ENCODE results near the gene TCTN1. TPM values are rescaled to one million over a fixed set of nuclear protein-coding genes. Genes with fewer than 3 reads are reported as not detected.
"Not testable (repeated sequence)": the region's sequence is repeated elsewhere in the genome, so short reads cannot be mapped to it uniquely, and the experiment has no call there.

The TCTN1 gene
- total RNA-seq, 1 experiment from 2014 or later = 58.3 TPM

GRCh38 chr12:110565894-110566871 is 47.7 kb upstream of the TCTN1 start:
- H3K9me2 ChIP-seq (ENCODE audit: insufficient read depth) = no peaks in the 10 kb centered on the region
- H3K4me1 ChIP-seq (replicated peaks; ENCODE audit: insufficient read depth) = peaks cover 35% of the 10 kb centered on the region
- no peak overlapping the region for H2AFZ ChIP-seq
- TF ChIP-seq EZH2 (IDR thresholded peaks at IDR 0.05; ENCODE audit: low read depth) = no peak
- TF ChIP-seq, protein P1, sequence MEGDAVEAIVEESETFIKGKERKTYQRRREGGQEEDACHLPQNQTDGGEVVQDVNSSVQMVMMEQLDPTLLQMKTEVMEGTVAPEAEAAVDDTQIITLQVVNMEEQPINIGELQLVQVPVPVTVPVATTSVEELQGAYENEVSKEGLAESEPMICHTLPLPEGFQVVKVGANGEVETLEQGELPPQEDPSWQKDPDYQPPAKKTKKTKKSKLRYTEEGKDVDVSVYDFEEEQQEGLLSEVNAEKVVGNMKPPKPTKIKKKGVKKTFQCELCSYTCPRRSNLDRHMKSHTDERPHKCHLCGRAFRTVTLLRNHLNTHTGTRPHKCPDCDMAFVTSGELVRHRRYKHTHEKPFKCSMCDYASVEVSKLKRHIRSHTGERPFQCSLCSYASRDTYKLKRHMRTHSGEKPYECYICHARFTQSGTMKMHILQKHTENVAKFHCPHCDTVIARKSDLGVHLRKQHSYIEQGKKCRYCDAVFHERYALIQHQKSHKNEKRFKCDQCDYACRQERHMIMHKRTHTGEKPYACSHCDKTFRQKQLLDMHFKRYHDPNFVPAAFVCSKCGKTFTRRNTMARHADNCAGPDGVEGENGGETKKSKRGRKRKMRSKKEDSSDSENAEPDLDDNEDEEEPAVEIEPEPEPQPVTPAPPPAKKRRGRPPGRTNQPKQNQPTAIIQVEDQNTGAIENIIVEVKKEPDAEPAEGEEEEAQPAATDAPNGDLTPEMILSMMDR (conservative IDR thresholded peaks at IDR 0.05) = no peak
- H3K36me3 ChIP-seq (ENCODE audit: low read depth) = no peaks in the 10 kb centered on the region
- peak; percentile 42 to 80 for DNase-seq
- H3K27ac ChIP-seq = peak overlapping the region; percentile 50
- no peaks in the 10 kb centered on the region for H3K27me3 ChIP-seq (ENCODE audit: insufficient read depth, low read depth)
- intact Hi-C loops (cut with micrococcal nuclease; ENCODE audit: unreplicated experiment) = loop anchor here (1.0 kb wide), 2 partner anchors 11 kb away; no protein-coding TSS in a partner anchor
- H4K20me1 ChIP-seq (ENCODE audit: insufficient read depth) = no peaks in the 10 kb centered on the region; the same call in 1 of the 2 replicates
- BruUV-seq (replicated peaks) = no TSS peak
- no peak overlapping the region for H3K4me3 ChIP-seq
- H3F3A ChIP-seq (ENCODE audit: insufficient read depth, low read depth) = peaks cover 28% of the 10 kb centered on the region
- H3K9me3 ChIP-seq (ENCODE audit: insufficient read depth, low read depth) = peaks cover 7% of the 10 kb centered on the region; the same call in 1 of the 2 replicates
- H3K4me2 ChIP-seq = peak overlapping the region; percentile 38
- POLR2A ChIA-PET (ENCODE audit: unreplicated experiment) = interaction anchor here (0.5 to 0.7 kb wide), 3 partner anchors 13 to 351 kb away, joined by 3 to 11 read pairs (median 7); no protein-coding TSS in a partner anchor
- H3K79me2 ChIP-seq (ENCODE audit: low read depth) = peaks cover 81% of the 10 kb centered on the region
- CTCF ChIA-PET = interaction anchor here (0.5 to 0.6 kb wide), 2 partner anchors 9 to 1200 kb away, joined by 4 to 6 read pairs; no protein-coding TSS in a partner anchor

DNA sequence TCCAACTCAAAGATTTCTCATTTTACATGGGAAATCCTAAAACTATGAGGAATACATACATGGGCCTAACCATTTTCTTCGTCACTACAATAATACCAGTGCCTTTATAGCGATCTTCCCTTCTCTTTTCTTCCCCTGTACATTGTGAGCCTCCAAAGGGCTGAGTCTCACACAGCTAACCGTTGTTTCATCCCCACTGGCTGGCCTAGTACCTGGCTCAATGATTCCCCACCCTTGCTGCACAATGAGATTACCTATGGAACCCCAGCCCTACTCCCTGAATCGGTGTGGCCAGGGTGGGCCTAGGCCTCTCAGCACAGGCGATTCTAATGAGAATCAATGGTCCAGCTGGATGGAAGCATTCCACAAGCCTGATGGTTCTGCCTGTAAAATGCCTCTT is 46.9 kb upstream of the TCTN1 start:
- peaks cover 13% of the 10 kb centered on the region; the same call in 1 of the 2 replicates for H3K9me3 ChIP-seq (ENCODE audit: insufficient read depth, low read depth)
- H3K4me1 ChIP-seq (replicated peaks; ENCODE audit: insufficient read depth) = peaks cover 35% of the 10 kb centered on the region
- no peaks in the 10 kb centered on the region for H3K36me3 ChIP-seq (ENCODE audit: low read depth)
- no TSS peak for BruUV-seq (replicated peaks)
- no peak for DNase-seq
- no peaks in the 10 kb centered on the region; the same call in 1 of the 2 replicates for H4K20me1 ChIP-seq (ENCODE audit: insufficient read depth)
- peaks cover 81% of the 10 kb centered on the region for H3K79me2 ChIP-seq (ENCODE audit: low read depth)
- ChIA-PET CTCF (interaction anchor here (0.6 kb wide), 1 partner anchor 1199 kb away, joined by 4 read pairs; no protein-coding TSS in a partner anchor), POLR2A (ENCODE audit: unreplicated experiment) (interaction anchor here (0.6 to 0.7 kb wide), 2 partner anchors 12 to 266 kb away, joined by 6 to 11 read pairs; no protein-coding TSS in a partner anchor)
- no peaks in the 10 kb centered on the region for H3K9me2 ChIP-seq (ENCODE audit: insufficient read depth)
- H3K4me2 ChIP-seq = 0 out of 2 replicates have a peak overlapping the region, but pooled peaks have one; percentile 38
- H3K27ac ChIP-seq = peak overlapping the region; percentile 50
- no peaks in the 10 kb centered on the region for H3K27me3 ChIP-seq (ENCODE audit: insufficient read depth, low read depth)
- H3F3A ChIP-seq (ENCODE audit: insufficient read depth, low read depth) = peaks cover 28% of the 10 kb centered on the region
- intact Hi-C loops (cut with micrococcal nuclease; ENCODE audit: unreplicated experiment) = loop anchor here (1.0 kb wide), 2 partner anchors 10 to 12 kb away; no protein-coding TSS in a partner anchor
- H3K4me3 ChIP-seq = no peak overlapping the region
- no peak overlapping the region for H2AFZ ChIP-seq
- no peak for TF ChIP-seq EZH2 (IDR thresholded peaks at IDR 0.05; ENCODE audit: low read depth)
- TF ChIP-seq, protein P1 (conservative IDR thresholded peaks at IDR 0.05) = no peak

DNA sequence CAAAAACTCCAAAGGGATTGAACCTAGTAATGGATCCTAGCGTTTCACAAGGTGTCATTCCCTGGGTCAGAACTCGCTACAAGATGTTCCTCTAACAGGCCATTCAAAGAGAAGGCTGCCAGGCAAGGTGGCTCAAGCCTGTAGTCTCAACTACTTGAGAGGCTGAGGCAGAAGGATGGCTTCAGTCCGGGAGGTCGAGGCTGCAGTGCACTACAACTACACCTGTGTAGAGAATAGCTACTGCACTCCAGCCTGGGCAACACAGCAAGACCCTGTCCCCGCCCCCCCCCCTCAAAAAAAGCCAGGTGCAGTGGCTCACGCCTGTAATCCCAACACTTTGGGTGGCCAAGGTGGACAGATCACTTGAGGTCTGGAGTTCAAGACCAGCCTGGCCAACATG is 45.2 kb upstream of the TCTN1 start:
- ChIA-PET CTCF (no interaction called here), POLR2A (ENCODE audit: unreplicated experiment) (no interaction called here)
- no TSS peak for BruUV-seq (replicated peaks)
- Histone ChIP-seq H3K9me2 (ENCODE audit: insufficient read depth) (no peaks in the 10 kb centered on the region), H3K27me3 (ENCODE audit: insufficient read depth, low read depth) (no peaks in the 10 kb centered on the region), H3K79me2 (ENCODE audit: low read depth) (peaks cover 80% of the 10 kb centered on the region), H2AFZ (no peak overlapping the region), H3K4me3 (no peak overlapping the region), H3K4me1 (replicated peaks; ENCODE audit: insufficient read depth) (peaks cover 33% of the 10 kb centered on the region), H3F3A (ENCODE audit: insufficient read depth, low read depth) (peaks cover 28% of the 10 kb centered on the region), H3K9me3 (ENCODE audit: insufficient read depth, low read depth) (peaks cover 26% of the 10 kb centered on the region), H3K4me2 (no peak overlapping the region), H4K20me1 (ENCODE audit: insufficient read depth) (no peaks in the 10 kb centered on the region; the same call in 1 of the 2 replicates), H3K27ac (no peak overlapping the region), H3K36me3 (ENCODE audit: low read depth) (0 out of 2 replicates have a peak, but pooled peaks cover 5% of the 10 kb centered on the region)
- intact Hi-C loops (cut with micrococcal nuclease; ENCODE audit: unreplicated experiment) = no loop called here
- TF ChIP-seq EZH2 (IDR thresholded peaks at IDR 0.05; ENCODE audit: low read depth) = no peak
- TF ChIP-seq, protein P1 (conservative IDR thresholded peaks at IDR 0.05) = no peak
- no peak for DNase-seq

- H3K36me3 ChIP-seq (ENCODE audit: low read depth); CTCF ChIA-PET; BruUV-seq (replicated peaks); H2AFZ ChIP-seq; H3K9me2 ChIP-seq (ENCODE audit: insufficient read depth); DNase-seq; H4K20me1 ChIP-seq (ENCODE audit: insufficient read depth); POLR2A ChIA-PET (ENCODE audit: unreplicated experiment); H3K27ac ChIP-seq; H3K27me3 ChIP-seq (ENCODE audit: insufficient read depth, low read depth); H3K4me2 ChIP-seq; intact Hi-C loops (cut with micrococcal nuclease; ENCODE audit: unreplicated experiment); H3K4me3 ChIP-seq: not testable (repeated sequence)
- Histone ChIP-seq H3K79me2 (ENCODE audit: low read depth) (peaks cover 81% of the 10 kb centered on the region), H3F3A (ENCODE audit: insufficient read depth, low read depth) (peaks cover 28% of the 10 kb centered on the region), H3K4me1 (replicated peaks; ENCODE audit: insufficient read depth) (peaks cover 32% of the 10 kb centered on the region), H3K9me3 (ENCODE audit: insufficient read depth, low read depth) (peaks cover 26% of the 10 kb centered on the region)
Measured at GRCh38 chr12:110569838-110570237, 44.1 kb upstream of the TCTN1 start.

All from PC-9 (cell line).